ENCODE data around the gene MRI1. TPM values are rescaled to one million over a fixed set of nuclear protein-coding genes. Genes with fewer than 3 reads are reported as not detected.

Gene MRI1
- total and polyA plus RNA-seq, 10 of the 15 experiments (the other 5 are each of a cell fraction or from before 2014, with no cell fraction given) = 5.4 to 50.3 (median 28.3) TPM

GRCh38 chr19:13731147-13731964 is 33.0 kb upstream of the MRI1 start (continued):
- no peak for TF ChIP-seq KDM1A (IDR thresholded peaks at IDR 0.05; ENCODE audit: borderline replicate concordance)
- peak; percentile 98 for TF ChIP-seq BMI1 (IDR thresholded peaks at IDR 0.05; ENCODE audit: borderline replicate concordance)
- TF ChIP-seq ZSCAN29 (IDR thresholded peaks at IDR 0.05) = no peak
- peak; percentile 70; the same call in 1 of the 2 replicates for TF ChIP-seq ZNF217 (IDR thresholded peaks at IDR 0.05)
- no peak; the same call in 1 of the 2 replicates for TF ChIP-seq CREB1 (IDR thresholded peaks at IDR 0.05; ENCODE audit: low read depth)
- TF ChIP-seq NFYA (IDR thresholded peaks at IDR 0.05; ENCODE audit: borderline replicate concordance, low read depth, low read length) = no peak
- no peak for TF ChIP-seq E2F4 (IDR thresholded peaks at IDR 0.05; ENCODE audit: low read depth, low read length)
- TF ChIP-seq TARDBP (IDR thresholded peaks at IDR 0.05; ENCODE audit: borderline replicate concordance) = no peak
- peak; percentile 59 for TF ChIP-seq HCFC1 (IDR thresholded peaks at IDR 0.05; ENCODE audit: low read length)
- no peak for TF ChIP-seq EZH2 (IDR thresholded peaks at IDR 0.05; ENCODE audit: borderline replicate concordance, control insufficient read depth, low read depth, low read length)
- TF ChIP-seq BCL11A (IDR thresholded peaks at IDR 0.05; ENCODE audit: low read depth, low read length) = peak; percentile 85
- TF ChIP-seq MLLT1 (IDR thresholded peaks at IDR 0.05) = no peak
- TF ChIP-seq PAX5 (IDR thresholded peaks at IDR 0.05; ENCODE audit: borderline replicate concordance, low read depth, low read length) = 0 out of 2 replicates have a peak, but pooled peaks have one; percentile 8
- TF ChIP-seq USF2 (IDR thresholded peaks at IDR 0.05; ENCODE audit: borderline replicate concordance, low read depth, low read length) = no peak
- no peak for TF ChIP-seq RCOR1 (conservative IDR thresholded peaks at IDR 0.05; ENCODE audit: low read depth, low read length)
- TF ChIP-seq ZNF687 (IDR thresholded peaks at IDR 0.05) = peak; percentile 92
- peak; percentile 94 to 96 for TF ChIP-seq IKZF2 (IDR thresholded peaks at IDR 0.05)
- peak; percentile 53 for TF ChIP-seq SKIL (IDR thresholded peaks at IDR 0.05; ENCODE audit: low read depth, poor library complexity, severe bottlenecking)
- TF ChIP-seq CBX5 (IDR thresholded peaks at IDR 0.05; ENCODE audit: low read depth) = no peak
